ENCODE data around the gene RELB.

GRCh38 chr19:45050036-45050435 is 48.8 kb downstream of the RELB start:
- TF ChIP-seq POLR2AphosphoS5 (IDR thresholded peaks at IDR 0.05; ENCODE audit: low read depth, low read length) (no peak), POLR2A (IDR thresholded peaks at IDR 0.05; ENCODE audit: low read depth, low read length) (no peak), TAF1 (IDR thresholded peaks at IDR 0.05; ENCODE audit: low read depth, low read length) (no peak), POU2F2 (IDR thresholded peaks at IDR 0.05; ENCODE audit: low read depth, low read length) (no peak)
